HepG2 (cell line): ENCODE results near the gene SPRED2. TPM values are rescaled to one million over a fixed set of nuclear protein-coding genes. Genes with fewer than 3 reads are reported as not detected.

ENCODE experiments used
- AKAP8 ChIP-seq: sonication (generic); formaldehyde crosslinking; IDR thresholded peaks from 2 replicates; pipeline ENCODE4 v1.5.1; 2020; ENCODE audit warnings: mild to moderate bottlenecking, missing genetic modification reagents
- ARNT2 ChIP-seq: sonication (generic); formaldehyde crosslinking; IDR thresholded peaks from 2 replicates; pipeline ENCODE4 v1.8.0; 2022; ENCODE audit warnings: mild to moderate bottlenecking, low read depth, missing genetic modification reagents, moderate library complexity
- ATM ChIP-seq: fragments of 450-650 bp; IDR thresholded peaks from 2 replicates; pipeline ENCODE4 v1.7.1; 2017; ENCODE audit warnings: mild to moderate bottlenecking, borderline replicate concordance
- CBFB ChIP-seq: sonication (generic); formaldehyde crosslinking; IDR thresholded peaks from 2 replicates; pipeline ENCODE4 v1.4.0; 2020; ENCODE audit warnings: missing genetic modification reagents
- CENPT ChIP-seq: sonication (generic); formaldehyde crosslinking; IDR thresholded peaks from 2 replicates; pipeline ENCODE4 v1.8.0; 2022; ENCODE audit warnings: low read depth, mild to moderate bottlenecking, moderate library complexity, missing genetic modification reagents
- ELF4 ChIP-seq: sonication (generic); formaldehyde crosslinking; IDR thresholded peaks from 2 replicates; pipeline ENCODE4 v1.5.0; 2020; ENCODE audit warnings: missing genetic modification reagents, mild to moderate bottlenecking, moderate library complexity, borderline replicate concordance
- FLYWCH1 ChIP-seq: sonication (generic); formaldehyde crosslinking; IDR thresholded peaks from 2 replicates; pipeline ENCODE4 v1.8.1; 2023; ENCODE audit warnings: mild to moderate bottlenecking, missing genetic modification reagents
- HNRNPK ChIP-seq: fragments of 200-400 bp; formaldehyde crosslinking; IDR thresholded peaks from 2 replicates; pipeline ENCODE4 v1.6.1; 2018; ENCODE audit warnings: low read length, low read depth, moderate library complexity, mild to moderate bottlenecking; ENCODE audit not compliant: poor library complexity, severe bottlenecking
- HNRNPLL ChIP-seq: fragments of 200-400 bp; formaldehyde crosslinking; IDR thresholded peaks from 2 replicates; pipeline ENCODE4 v1.6.1; 2017; ENCODE audit warnings: mild to moderate bottlenecking, low read depth, low read length; ENCODE audit not compliant: poor library complexity, severe bottlenecking
- KMT2A ChIP-seq: sonication (generic); formaldehyde crosslinking; IDR thresholded peaks from 2 replicates; pipeline ENCODE4 v1.4.0; 2020; ENCODE audit warnings: missing genetic modification reagents
- MEF2D ChIP-seq: sonication (generic); formaldehyde crosslinking; IDR thresholded peaks from 2 replicates; pipeline ENCODE4 v1.5.1; 2020; ENCODE audit warnings: mild to moderate bottlenecking, missing genetic modification reagents
- MIER3 ChIP-seq: IDR thresholded peaks from 2 replicates; pipeline ENCODE4 v1.6.1; 2016; ENCODE audit warnings: missing compliant biosample characterization, borderline replicate concordance
- NCOR1 ChIP-seq: fragments of 200-600 bp; sonication (generic); IDR thresholded peaks from 2 replicates; pipeline ENCODE4 v1.7.0; 2017; ENCODE audit warnings: antibody characterized with exemption, low read length, borderline replicate concordance
- PHF20 ChIP-seq: sonication (generic); formaldehyde crosslinking; IDR thresholded peaks from 2 replicates; pipeline ENCODE4 v1.5.0; 2020; ENCODE audit warnings: mild to moderate bottlenecking, missing genetic modification reagents
- SRSF1 ChIP-seq: fragments of 200-400 bp; formaldehyde crosslinking; optimal IDR thresholded peaks from 2 replicates; pipeline ENCODE3; 2017; ENCODE audit warnings: mild to moderate bottlenecking, low read depth, low read length, moderate library complexity
- ZBTB38 ChIP-seq: sonication (generic); formaldehyde crosslinking; IDR thresholded peaks from 2 replicates; pipeline ENCODE4 v1.5.1; 2020; ENCODE audit warnings: mild to moderate bottlenecking, missing genetic modification reagents
- ZC3H4 ChIP-seq: sonication (generic); formaldehyde crosslinking; IDR thresholded peaks from 2 replicates; pipeline ENCODE4 v1.4.0; 2020; ENCODE audit warnings: missing genetic modification reagents, borderline replicate concordance
- ZMYM4 ChIP-seq: sonication (generic); formaldehyde crosslinking; IDR thresholded peaks from 2 replicates; pipeline ENCODE4 v1.8.1; 2023; ENCODE audit warnings: mild to moderate bottlenecking, missing genetic modification reagents
- ZNF17 ChIP-seq: sonication (generic); formaldehyde crosslinking; IDR thresholded peaks from 2 replicates; pipeline ENCODE4 v1.5.0; 2020; ENCODE audit warnings: mild to moderate bottlenecking, missing genetic modification reagents
- ZNF235 ChIP-seq: sonication (generic); formaldehyde crosslinking; IDR thresholded peaks from 2 replicates; pipeline ENCODE4 v1.8.1; 2023; ENCODE audit warnings: mild to moderate bottlenecking, missing genetic modification reagents, borderline replicate concordance
- ZNF30 ChIP-seq: sonication (generic); formaldehyde crosslinking; IDR thresholded peaks from 2 replicates; pipeline ENCODE4 v1.5.0; 2020; ENCODE audit warnings: mild to moderate bottlenecking, missing genetic modification reagents
- ZNF530 ChIP-seq: sonication (generic); formaldehyde crosslinking; IDR thresholded peaks from 2 replicates; pipeline ENCODE4 v1.5.0; 2020; ENCODE audit warnings: low read depth, mild to moderate bottlenecking, missing genetic modification reagents
- ZNF570 ChIP-seq: sonication (generic); formaldehyde crosslinking; IDR thresholded peaks from 2 replicates; pipeline ENCODE4 v1.4.0; 2020; ENCODE audit warnings: mild to moderate bottlenecking, missing genetic modification reagents, borderline replicate concordance
- ZNF841 ChIP-seq: sonication (generic); formaldehyde crosslinking; IDR thresholded peaks from 2 replicates; pipeline ENCODE4 v1.8.1; 2023; ENCODE audit warnings: missing genetic modification reagents, borderline replicate concordance
- polyA plus RNA-seq, 8 experiments: library from polyadenylated mRNA; depleted of rRNA in 3 of 8; stranded (reverse) in 7 of 8; unstranded in 1 of 8; fragments of >200 nt; fragmentation: Illumina TruSeq in 4 of 8; extraction: Trizol in 4 of 8; gene quantifications; 2 replicates each; pipeline versions ENCODE4 v1.2.1 to v1.2.3, GENCODE V29; 2011 to 2016; ENCODE audit warnings: low read depth in 4 of 8, missing spikeins in 1 of 8, mixed read lengths in 1 of 8; ENCODE audit not compliant: insufficient read depth in 1 of 8
- total RNA-seq, 5 experiments: library from RNA; depleted of rRNA; stranded (reverse); fragments of >200 nt; fragmentation: Illumina TruSeq; extraction: Trizol; gene quantifications; 2 replicates each; pipeline ENCODE4 v1.2.3, GENCODE V29; 2016; ENCODE audit warnings: low read depth in 1 of 5
- TF ChIP-seq, protein P1 (sequence below), 2 experiments: fragments of 450-650 bp in 1 of 2; sonication (generic) in 1 of 2; formaldehyde crosslinking; IDR thresholded peaks; 2 replicates each; pipeline versions ENCODE4 v1.5.0 to v1.8.0; 2020 to 2022; ENCODE audit warnings: mild to moderate bottlenecking in 1 of 2, missing genetic modification reagents in 1 of 2
- TF ChIP-seq, protein P2 (sequence below): sonication (generic); formaldehyde crosslinking; IDR thresholded peaks from 2 replicates; pipeline ENCODE4 v1.4.0; 2020; ENCODE audit warnings: mild to moderate bottlenecking, missing genetic modification reagents
- TF ChIP-seq, protein P3 (sequence below): sonication (generic); formaldehyde crosslinking; IDR thresholded peaks from 2 replicates; pipeline ENCODE4 v1.9.0; 2021; ENCODE audit warnings: missing genetic modification reagents, borderline replicate concordance
- TF ChIP-seq, protein P4 (sequence below): sonication (generic); formaldehyde crosslinking; IDR thresholded peaks from 2 replicates; pipeline ENCODE4 v1.4.0; 2020; ENCODE audit warnings: missing genetic modification reagents

SPRED2 gene
- total and polyA plus RNA-seq, 2 of the 13 experiments (the other 11 are each of a cell fraction or from before 2014, with no cell fraction given): 13.0 to 37.0 TPM

DNA sequence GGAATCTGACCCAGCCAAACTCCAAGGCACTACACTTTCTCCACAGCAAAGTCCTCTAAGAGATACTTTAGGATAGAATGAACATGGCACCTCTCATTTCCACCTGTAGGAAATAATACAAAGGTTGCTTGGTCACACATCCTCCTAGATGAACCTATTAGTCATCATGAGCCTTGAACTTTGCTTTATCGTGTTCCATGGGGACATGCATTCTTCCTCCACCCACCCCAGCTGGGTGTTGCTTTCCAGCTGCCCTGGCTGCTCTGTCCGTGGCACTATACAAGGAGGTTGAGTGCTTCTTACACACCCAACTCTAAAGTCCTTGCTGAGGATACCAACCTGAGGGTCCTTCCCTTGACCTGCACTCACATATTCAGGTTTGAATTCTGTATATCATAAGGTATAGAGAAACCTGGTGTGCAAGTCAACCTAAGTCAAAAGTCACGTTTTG is 52.7 kb downstream of the SPRED2 start (continued):
- no peak for TF ChIP-seq ZC3H4 (CRISPR knock-in tag)
- peak; percentile 51; the same call in 1 of the 2 replicates for TF ChIP-seq ZMYM4
- peak; percentile 70 for TF ChIP-seq MIER3 (CRISPR knock-in tag)
- TF ChIP-seq ZBTB38: peak; percentile 84; the same call in 1 of the 2 replicates
- TF ChIP-seq SRSF1: no peak
- peak; percentile 74 for TF ChIP-seq NCOR1
- TF ChIP-seq ZNF30 (CRISPR knock-in tag): no peak
- no peak for TF ChIP-seq KMT2A (CRISPR knock-in tag)
- no peak for TF ChIP-seq CENPT
- TF ChIP-seq ELF4 (CRISPR knock-in tag): no peak
- no peak for TF ChIP-seq ZNF841 (CRISPR knock-in tag)
- no peak for TF ChIP-seq ARNT2 (CRISPR knock-in tag)
- no peak for TF ChIP-seq ZNF235
- TF ChIP-seq, protein P1, sequence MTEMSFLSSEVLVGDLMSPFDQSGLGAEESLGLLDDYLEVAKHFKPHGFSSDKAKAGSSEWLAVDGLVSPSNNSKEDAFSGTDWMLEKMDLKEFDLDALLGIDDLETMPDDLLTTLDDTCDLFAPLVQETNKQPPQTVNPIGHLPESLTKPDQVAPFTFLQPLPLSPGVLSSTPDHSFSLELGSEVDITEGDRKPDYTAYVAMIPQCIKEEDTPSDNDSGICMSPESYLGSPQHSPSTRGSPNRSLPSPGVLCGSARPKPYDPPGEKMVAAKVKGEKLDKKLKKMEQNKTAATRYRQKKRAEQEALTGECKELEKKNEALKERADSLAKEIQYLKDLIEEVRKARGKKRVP (CRISPR knock-in tag; IDR thresholded peaks at IDR 0.05): no peak
- TF ChIP-seq, protein P2, sequence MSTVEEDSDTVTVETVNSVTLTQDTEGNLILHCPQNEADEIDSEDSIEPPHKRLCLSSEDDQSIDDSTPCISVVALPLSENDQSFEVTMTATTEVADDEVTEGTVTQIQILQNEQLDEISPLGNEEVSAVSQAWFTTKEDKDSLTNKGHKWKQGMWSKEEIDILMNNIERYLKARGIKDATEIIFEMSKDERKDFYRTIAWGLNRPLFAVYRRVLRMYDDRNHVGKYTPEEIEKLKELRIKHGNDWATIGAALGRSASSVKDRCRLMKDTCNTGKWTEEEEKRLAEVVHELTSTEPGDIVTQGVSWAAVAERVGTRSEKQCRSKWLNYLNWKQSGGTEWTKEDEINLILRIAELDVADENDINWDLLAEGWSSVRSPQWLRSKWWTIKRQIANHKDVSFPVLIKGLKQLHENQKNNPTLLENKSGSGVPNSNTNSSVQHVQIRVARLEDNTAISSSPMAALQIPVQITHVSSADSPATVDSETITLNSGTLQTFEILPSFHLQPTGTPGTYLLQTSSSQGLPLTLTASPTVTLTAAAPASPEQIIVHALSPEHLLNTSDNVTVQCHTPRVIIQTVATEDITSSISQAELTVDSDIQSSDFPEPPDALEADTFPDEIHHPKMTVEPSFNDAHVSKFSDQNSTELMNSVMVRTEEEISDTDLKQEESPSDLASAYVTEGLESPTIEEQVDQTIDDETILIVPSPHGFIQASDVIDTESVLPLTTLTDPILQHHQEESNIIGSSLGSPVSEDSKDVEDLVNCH: no peak
- no peak for TF ChIP-seq MEF2D (CRISPR knock-in tag)
- TF ChIP-seq PHF20 (CRISPR knock-in tag): no peak
- no peak for TF ChIP-seq HNRNPK
- no peak for TF ChIP-seq ATM
- TF ChIP-seq, protein P3, sequence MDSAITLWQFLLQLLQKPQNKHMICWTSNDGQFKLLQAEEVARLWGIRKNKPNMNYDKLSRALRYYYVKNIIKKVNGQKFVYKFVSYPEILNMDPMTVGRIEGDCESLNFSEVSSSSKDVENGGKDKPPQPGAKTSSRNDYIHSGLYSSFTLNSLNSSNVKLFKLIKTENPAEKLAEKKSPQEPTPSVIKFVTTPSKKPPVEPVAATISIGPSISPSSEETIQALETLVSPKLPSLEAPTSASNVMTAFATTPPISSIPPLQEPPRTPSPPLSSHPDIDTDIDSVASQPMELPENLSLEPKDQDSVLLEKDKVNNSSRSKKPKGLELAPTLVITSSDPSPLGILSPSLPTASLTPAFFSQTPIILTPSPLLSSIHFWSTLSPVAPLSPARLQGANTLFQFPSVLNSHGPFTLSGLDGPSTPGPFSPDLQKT: no peak
- no peak for TF ChIP-seq ZNF570 (CRISPR knock-in tag)
- TF ChIP-seq, protein P4, sequence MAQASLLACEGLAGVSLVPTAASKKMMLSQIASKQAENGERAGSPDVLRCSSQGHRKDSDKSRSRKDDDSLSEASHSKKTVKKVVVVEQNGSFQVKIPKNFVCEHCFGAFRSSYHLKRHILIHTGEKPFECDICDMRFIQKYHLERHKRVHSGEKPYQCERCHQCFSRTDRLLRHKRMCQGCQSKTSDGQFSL: no peak
- no peak for TF ChIP-seq AKAP8 (CRISPR knock-in tag)
- TF ChIP-seq ZNF530 (CRISPR knock-in tag): no peak
- TF ChIP-seq HNRNPLL: no peak
- no peak for TF ChIP-seq FLYWCH1 (CRISPR knock-in tag)
- TF ChIP-seq ZNF17 (CRISPR knock-in tag): no peak
- TF ChIP-seq CBFB (CRISPR knock-in tag): no peak
